ENCODE data around the gene SRRM4.

SRRM4 gene

DNA sequence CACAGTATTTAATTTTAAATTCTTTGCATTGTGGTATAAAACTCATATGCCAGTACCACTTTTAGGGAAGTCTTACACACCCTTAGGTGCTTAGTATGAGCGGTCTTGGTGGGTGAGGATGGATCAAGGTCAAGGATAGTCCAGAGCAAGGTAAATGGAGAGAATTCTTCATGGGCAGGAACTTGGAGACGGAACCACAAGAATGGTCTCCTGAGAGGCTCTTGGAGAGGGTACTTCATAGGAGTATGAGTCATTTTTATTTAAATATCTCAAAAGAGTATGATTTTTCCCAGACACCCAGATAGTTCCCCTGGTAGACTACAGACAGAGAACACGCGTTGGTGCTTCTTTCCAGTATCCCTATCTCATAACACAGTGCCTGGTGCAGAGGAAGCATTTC, 219.3 kb downstream of the SRRM4 start:
- no peak for DNase-seq (ENCODE audit: low read depth in 1 of 2, low spot score in 1 of 2)

DNA sequence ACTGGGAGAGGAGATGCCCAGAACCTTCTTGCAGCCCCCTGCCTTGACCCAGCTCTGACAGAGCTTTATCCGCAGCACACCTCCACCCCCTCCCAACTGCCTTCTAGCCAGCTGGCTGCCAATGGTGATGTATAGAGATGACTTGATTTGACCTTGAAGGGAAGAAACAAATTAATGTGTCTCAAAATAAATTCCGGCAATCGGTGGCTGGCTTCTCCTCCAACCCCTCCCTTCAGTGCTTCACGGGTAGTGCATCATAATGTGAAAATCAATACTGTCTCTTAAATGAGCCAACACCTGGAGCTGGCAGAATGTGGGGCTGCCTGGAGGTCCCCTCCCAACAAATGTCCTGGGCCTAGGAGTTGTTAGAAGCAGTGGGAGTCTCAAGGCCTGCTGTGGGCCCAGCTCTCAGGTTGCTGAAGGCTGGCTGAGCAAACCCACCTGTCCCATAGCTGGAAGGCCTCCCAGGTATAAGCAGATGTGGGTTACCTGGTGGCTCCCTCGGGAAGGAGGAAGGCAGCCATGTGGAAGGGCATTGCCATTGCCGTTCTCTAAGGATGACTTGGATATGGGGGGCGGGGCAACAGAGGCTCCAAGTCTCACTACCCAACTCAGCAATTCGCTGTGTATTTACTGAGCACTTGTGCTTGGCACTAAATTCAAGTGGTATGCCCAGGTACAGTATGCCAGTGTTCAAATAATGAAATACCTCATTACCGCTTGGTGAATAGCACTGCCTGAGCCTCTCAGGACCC, 220.6 kb downstream of the SRRM4 start:
- no peak for DNase-seq (ENCODE audit: low read depth in 1 of 2, low spot score in 1 of 2)

DNA sequence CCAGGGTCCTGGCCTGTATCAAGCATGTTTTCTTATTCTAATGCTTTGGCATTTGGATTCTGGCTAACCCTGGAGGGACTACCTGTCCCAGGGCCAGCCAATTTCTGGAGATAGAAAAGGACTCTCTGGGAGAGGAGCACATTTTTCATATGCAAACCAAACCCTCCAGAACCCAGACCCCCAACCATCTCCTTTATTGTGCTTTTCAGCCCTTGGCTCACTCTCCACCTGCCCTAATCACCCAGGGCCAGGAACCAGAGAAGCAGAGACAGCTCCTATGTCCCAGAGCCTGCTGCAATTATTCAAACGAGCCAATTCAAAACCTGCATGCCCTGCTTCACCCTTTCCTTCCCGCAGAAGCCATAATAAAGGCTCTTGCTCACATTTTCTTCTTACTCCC, 221.2 kb downstream of the SRRM4 start:
- DNase-seq (ENCODE audit: low read depth in 1 of 2, low spot score in 1 of 2) = no peak

GRCh38 chr12:119204131-119204530, 222.8 kb downstream of the SRRM4 start:
- no peak for DNase-seq (ENCODE audit: low read depth in 1 of 2, low spot score in 1 of 2)

DNA sequence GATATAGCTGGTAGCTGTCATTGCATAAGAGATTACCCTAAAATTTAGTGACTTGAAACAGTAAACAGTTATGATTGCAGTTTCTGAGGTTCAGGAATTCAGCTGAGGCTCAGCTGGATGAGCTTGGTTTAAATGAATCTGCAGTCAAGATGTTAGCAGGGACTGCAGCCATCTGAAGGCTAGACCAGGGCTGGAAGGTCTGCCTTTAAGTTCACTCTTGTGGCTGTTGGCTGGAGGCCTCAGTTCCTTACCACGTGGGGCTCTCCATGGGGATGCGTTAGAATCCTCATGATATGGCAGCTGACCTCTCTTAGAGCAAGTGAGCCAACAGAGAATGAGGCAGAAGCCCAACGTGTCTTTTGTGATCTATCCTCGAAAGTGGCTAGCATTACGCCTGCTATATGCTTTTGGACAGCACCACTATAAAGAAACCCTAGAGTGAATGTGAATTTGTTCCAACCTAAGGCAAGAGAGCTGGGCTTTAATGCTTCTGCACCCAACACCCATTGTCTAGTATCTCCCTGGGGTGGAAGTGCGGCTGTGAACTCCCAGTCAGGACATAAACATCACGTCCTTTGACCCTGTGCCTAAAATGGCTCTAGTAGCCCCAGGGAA, 223.4 kb downstream of the SRRM4 start:
- DNase-seq (ENCODE audit: low read depth in 1 of 2, low spot score in 1 of 2) = no peak

GRCh38 chr12:119206348-119207062, 225.2 kb downstream of the SRRM4 start:
- DNase-seq (ENCODE audit: low read depth in 1 of 2, low spot score in 1 of 2) = no peak

- no peak for DNase-seq (ENCODE audit: low read depth in 1 of 2, low spot score in 1 of 2)
Measured at GRCh38 chr12:119207063-119207560, 225.8 kb downstream of the SRRM4 start.

- DNase-seq (ENCODE audit: low read depth in 1 of 2, low spot score in 1 of 2) = no peak
Measured at GRCh38 chr12:119208626-119209061, 227.3 kb downstream of the SRRM4 start.

- DNase-seq (ENCODE audit: low read depth in 1 of 2, low spot score in 1 of 2) = no peak
Measured at GRCh38 chr12:119211884-119212283, 230.5 kb downstream of the SRRM4 start.
